GM12878 (cell line): Measurements from ENCODE around the gene TGFBRAP1.

Source experiments
- POLR2A ChIP-seq: IDR thresholded peaks from 2 replicates; pipeline ENCODE4 v1.6.1; 2011; ENCODE audit warnings: low read depth, mild to moderate bottlenecking, low read length
- SMARCA5 ChIP-seq: fragments of 450-650 bp; IDR thresholded peaks from 2 replicates; pipeline ENCODE4 v1.6.1; 2017; ENCODE audit warnings: mild to moderate bottlenecking
- SP1 ChIP-seq: IDR thresholded peaks from one replicate; pipeline ENCODE4 v1.6.1; 2011; ENCODE audit warnings: low read depth, low read length
- TF ChIP-seq, protein P1 (sequence below), 3 experiments: IDR thresholded peaks in 2 of 3; conservative IDR thresholded peaks in 1 of 3; 2 replicates each; pipeline ENCODE4 v1.5.1; 2011; ENCODE audit warnings: low read depth in 3 of 3, low read length in 3 of 3, mild to moderate bottlenecking in 3 of 3, control low read depth in 2 of 3, moderate library complexity in 2 of 3, inconsistent platforms in 1 of 3, mixed read lengths in 1 of 3; ENCODE audit not compliant: control insufficient read depth in 2 of 3, insufficient read depth in 1 of 3; ENCODE audit errors: extremely low read depth in 1 of 3

GRCh38 chr2:105368759-105369408 lies 39.3 kb upstream of the TGFBRAP1 start:
- TF ChIP-seq POLR2A: no peak
- TF ChIP-seq SP1: no peak
- TF ChIP-seq, protein P1, sequence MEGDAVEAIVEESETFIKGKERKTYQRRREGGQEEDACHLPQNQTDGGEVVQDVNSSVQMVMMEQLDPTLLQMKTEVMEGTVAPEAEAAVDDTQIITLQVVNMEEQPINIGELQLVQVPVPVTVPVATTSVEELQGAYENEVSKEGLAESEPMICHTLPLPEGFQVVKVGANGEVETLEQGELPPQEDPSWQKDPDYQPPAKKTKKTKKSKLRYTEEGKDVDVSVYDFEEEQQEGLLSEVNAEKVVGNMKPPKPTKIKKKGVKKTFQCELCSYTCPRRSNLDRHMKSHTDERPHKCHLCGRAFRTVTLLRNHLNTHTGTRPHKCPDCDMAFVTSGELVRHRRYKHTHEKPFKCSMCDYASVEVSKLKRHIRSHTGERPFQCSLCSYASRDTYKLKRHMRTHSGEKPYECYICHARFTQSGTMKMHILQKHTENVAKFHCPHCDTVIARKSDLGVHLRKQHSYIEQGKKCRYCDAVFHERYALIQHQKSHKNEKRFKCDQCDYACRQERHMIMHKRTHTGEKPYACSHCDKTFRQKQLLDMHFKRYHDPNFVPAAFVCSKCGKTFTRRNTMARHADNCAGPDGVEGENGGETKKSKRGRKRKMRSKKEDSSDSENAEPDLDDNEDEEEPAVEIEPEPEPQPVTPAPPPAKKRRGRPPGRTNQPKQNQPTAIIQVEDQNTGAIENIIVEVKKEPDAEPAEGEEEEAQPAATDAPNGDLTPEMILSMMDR (IDR thresholded peaks at IDR 0.05 in 2 of 3, conservative IDR thresholded peaks at IDR 0.05 in 1 of 3; ENCODE audit: control insufficient read depth in 2 of 3, extremely low read depth in 1 of 3, insufficient read depth in 1 of 3, low read depth in 3 of 3, low read length in 3 of 3): no peak
- no peak for TF ChIP-seq SMARCA5
